Measurements from ENCODE around the gene WNT5B. TPM values are rescaled to one million over a fixed set of nuclear protein-coding genes. Genes with fewer than 3 reads are reported as not detected.

Gene WNT5B
- total and polyA plus RNA-seq, 9 of the 15 experiments (the other 6 are each of a cell fraction or from before 2014, with no cell fraction given): 0.42 to 16.8 (median 5.4) TPM

- TF ChIP-seq HDAC1 (IDR thresholded peaks at IDR 0.05) (peak in 1 of 2 experiments; percentile 82; a peak in 2 of 4 replicates), NELFE (IDR thresholded peaks at IDR 0.05; ENCODE audit: insufficient read depth, insufficient read length) (no peak), WHSC1 (IDR thresholded peaks at IDR 0.05; ENCODE audit: low read length) (no peak), TFE3 (CRISPR knock-in tag; IDR thresholded peaks at IDR 0.05) (no peak), ARID3A (IDR thresholded peaks at IDR 0.05; ENCODE audit: borderline replicate concordance, low read depth, low read length) (no peak), ZNF224 (CRISPR knock-in tag; IDR thresholded peaks at IDR 0.05) (no peak), THRA (IDR thresholded peaks at IDR 0.05) (no peak), SLC30A9 (CRISPR knock-in tag; IDR thresholded peaks at IDR 0.05) (no peak), ZC3H8 (IDR thresholded peaks at IDR 0.05) (no peak), ZBTB12 (CRISPR knock-in tag; IDR thresholded peaks at IDR 0.05) (no peak), HEY1 (CRISPR knock-in tag; IDR thresholded peaks at IDR 0.05; ENCODE audit: borderline replicate concordance) (no peak), MEIS2 (IDR thresholded peaks at IDR 0.05; ENCODE audit: partially characterized antibody) (no peak), PATZ1 (CRISPR knock-in tag; IDR thresholded peaks at IDR 0.05; ENCODE audit: borderline replicate concordance) (no peak), ZNF639 (CRISPR knock-in tag; conservative IDR thresholded peaks at IDR 0.05 in 1 of 2, IDR thresholded peaks at IDR 0.05 in 1 of 2) (no peak), SAFB2 (IDR thresholded peaks at IDR 0.05; ENCODE audit: borderline replicate concordance, low read depth, low read length, severe bottlenecking) (no peak), ZNF79 (CRISPR knock-in tag; IDR thresholded peaks at IDR 0.05; ENCODE audit: low read depth) (no peak), SAFB (IDR thresholded peaks at IDR 0.05; ENCODE audit: borderline replicate concordance, low read depth, low read length) (no peak)
Observed at GRCh38 chr12:1661553-1662335, 32.7 kb downstream of the WNT5B start (continued).

All from K562 (cell line).